Fibroblast of skin of scalp (primary cell): ENCODE results near the gene PRICKLE2.

Experiments
- DNase-seq: peaks from one replicate; pipeline ENCODE4 v3.0.0-alpha.2; 2013

Gene PRICKLE2

GRCh38 chr3:64129106-64129505 is 96.2 kb downstream of the PRICKLE2 start:
- DNase-seq = no peak

- no peak for DNase-seq
Measured at GRCh38 chr3:64125561-64125960, 99.7 kb downstream of the PRICKLE2 start.

- no peak for DNase-seq
Measured at GRCh38 chr3:64123931-64124330, 101.3 kb downstream of the PRICKLE2 start.

GRCh38 chr3:64122476-64122875 is 102.8 kb downstream of the PRICKLE2 start:
- DNase-seq = no peak

GRCh38 chr3:64121750-64122311 is 103.4 kb downstream of the PRICKLE2 start:
- no peak for DNase-seq

- DNase-seq = no peak
Measured at GRCh38 chr3:64120876-64121275, 104.4 kb downstream of the PRICKLE2 start.

- no peak for DNase-seq
Measured at GRCh38 chr3:64117483-64117882, 107.8 kb downstream of the PRICKLE2 start.

GRCh38 chr3:64114651-64115050 is 110.6 kb downstream of the PRICKLE2 start:
- DNase-seq = no peak

GRCh38 chr3:64111872-64112271 is 113.4 kb downstream of the PRICKLE2 start:
- DNase-seq = no peak

- DNase-seq = no peak
Measured at GRCh38 chr3:64111083-64111482, 114.2 kb downstream of the PRICKLE2 start.

- DNase-seq = no peak
Measured at GRCh38 chr3:64110071-64110470, 115.2 kb downstream of the PRICKLE2 start.

- no peak for DNase-seq
Measured at GRCh38 chr3:64109438-64109837, 115.8 kb downstream of the PRICKLE2 start.

GRCh38 chr3:64108784-64109317 is 116.4 kb downstream of the PRICKLE2 start:
- DNase-seq = no peak

GRCh38 chr3:64108231-64108630 is 117.0 kb downstream of the PRICKLE2 start:
- DNase-seq = no peak

- DNase-seq = no peak
Measured at GRCh38 chr3:64107190-64107589, 118.1 kb downstream of the PRICKLE2 start.

- no peak for DNase-seq
Measured at GRCh38 chr3:64105816-64106215, 119.5 kb downstream of the PRICKLE2 start.

GRCh38 chr3:64104691-64105111 is 120.6 kb downstream of the PRICKLE2 start:
- no peak for DNase-seq

- DNase-seq = no peak
Measured at GRCh38 chr3:64104006-64104405, 121.3 kb downstream of the PRICKLE2 start.

- DNase-seq = no peak
Measured at GRCh38 chr3:64103131-64103530, 122.1 kb downstream of the PRICKLE2 start.

GRCh38 chr3:64102147-64102546 is 123.1 kb downstream of the PRICKLE2 start:
- DNase-seq = no peak

- DNase-seq = no peak
Measured at GRCh38 chr3:64099316-64099715, 126.0 kb downstream of the PRICKLE2 start.

GRCh38 chr3:64098670-64099069 is 126.6 kb downstream of the PRICKLE2 start:
- no peak for DNase-seq

- no peak for DNase-seq
Measured at GRCh38 chr3:64097920-64098319, 127.3 kb downstream of the PRICKLE2 start.

GRCh38 chr3:64095802-64096201 is 129.5 kb downstream of the PRICKLE2 start:
- DNase-seq = no peak

- no peak for DNase-seq
Measured at GRCh38 chr3:64094713-64095079, 130.6 kb downstream of the PRICKLE2 start.
